ENCODE results near the gene USP48.

USP48 gene

GRCh38 chr1:21668951-21669257 lies 114.0 kb downstream of the USP48 start:
- DNase-seq, result no peak
- TF ChIP-seq, protein P1, sequence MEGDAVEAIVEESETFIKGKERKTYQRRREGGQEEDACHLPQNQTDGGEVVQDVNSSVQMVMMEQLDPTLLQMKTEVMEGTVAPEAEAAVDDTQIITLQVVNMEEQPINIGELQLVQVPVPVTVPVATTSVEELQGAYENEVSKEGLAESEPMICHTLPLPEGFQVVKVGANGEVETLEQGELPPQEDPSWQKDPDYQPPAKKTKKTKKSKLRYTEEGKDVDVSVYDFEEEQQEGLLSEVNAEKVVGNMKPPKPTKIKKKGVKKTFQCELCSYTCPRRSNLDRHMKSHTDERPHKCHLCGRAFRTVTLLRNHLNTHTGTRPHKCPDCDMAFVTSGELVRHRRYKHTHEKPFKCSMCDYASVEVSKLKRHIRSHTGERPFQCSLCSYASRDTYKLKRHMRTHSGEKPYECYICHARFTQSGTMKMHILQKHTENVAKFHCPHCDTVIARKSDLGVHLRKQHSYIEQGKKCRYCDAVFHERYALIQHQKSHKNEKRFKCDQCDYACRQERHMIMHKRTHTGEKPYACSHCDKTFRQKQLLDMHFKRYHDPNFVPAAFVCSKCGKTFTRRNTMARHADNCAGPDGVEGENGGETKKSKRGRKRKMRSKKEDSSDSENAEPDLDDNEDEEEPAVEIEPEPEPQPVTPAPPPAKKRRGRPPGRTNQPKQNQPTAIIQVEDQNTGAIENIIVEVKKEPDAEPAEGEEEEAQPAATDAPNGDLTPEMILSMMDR (IDR thresholded peaks at IDR 0.05; ENCODE audit: low read depth, low read length, missing control alignments), result no peak
- in situ Hi-C loops (cut with HindIII; ENCODE audit: low pct_ligation_motif_present, low sequenced_read_pairs), result no loop called here
- H3K27me3 ChIP-seq (replicated peaks), result peaks cover 48% of the 10 kb centered on the region
- no peaks in the 10 kb centered on the region for H3K36me3 ChIP-seq (replicated peaks)
- H3K4me3 ChIP-seq (ENCODE audit: low read depth, low read length), result no peak overlapping the region
- no peak overlapping the region for H3K27ac ChIP-seq

GRCh38 chr1:21668232-21668950 lies 114.6 kb downstream of the USP48 start:
- H3K4me3 ChIP-seq (ENCODE audit: low read depth, low read length), result no peak overlapping the region
- H3K36me3 ChIP-seq (replicated peaks), result no peaks in the 10 kb centered on the region
- TF ChIP-seq, protein P1 (IDR thresholded peaks at IDR 0.05; ENCODE audit: low read depth, low read length, missing control alignments), result peak; percentile 31
- H3K27me3 ChIP-seq (replicated peaks), result peaks cover 53% of the 10 kb centered on the region
- no peak overlapping the region for H3K27ac ChIP-seq
- in situ Hi-C loops (cut with HindIII; ENCODE audit: low pct_ligation_motif_present, low sequenced_read_pairs), result no loop called here
- DNase-seq, result no peak

GRCh38 chr1:21667348-21668231 lies 115.4 kb downstream of the USP48 start:
- H3K27ac ChIP-seq, result no peak overlapping the region
- DNase-seq, result no peak
- no peaks in the 10 kb centered on the region for H3K36me3 ChIP-seq (replicated peaks)
- peaks cover 53% of the 10 kb centered on the region for H3K27me3 ChIP-seq (replicated peaks)
- in situ Hi-C loops (cut with HindIII; ENCODE audit: low pct_ligation_motif_present, low sequenced_read_pairs), result no loop called here
- TF ChIP-seq, protein P1 (IDR thresholded peaks at IDR 0.05; ENCODE audit: low read depth, low read length, missing control alignments), result no peak
- H3K4me3 ChIP-seq (ENCODE audit: low read depth, low read length), result no peak overlapping the region

GRCh38 chr1:21666576-21667320 lies 116.2 kb downstream of the USP48 start:
- Histone ChIP-seq H3K4me3 (ENCODE audit: low read depth, low read length) (no peak overlapping the region), H3K27me3 (replicated peaks) (peaks cover 53% of the 10 kb centered on the region), H3K36me3 (replicated peaks) (no peaks in the 10 kb centered on the region), H3K27ac (no peak overlapping the region)
- TF ChIP-seq, protein P1 (IDR thresholded peaks at IDR 0.05; ENCODE audit: low read depth, low read length, missing control alignments), result no peak
- in situ Hi-C loops (cut with HindIII; ENCODE audit: low pct_ligation_motif_present, low sequenced_read_pairs), result no loop called here
- no peak for DNase-seq

- Histone ChIP-seq H3K27me3 (replicated peaks) (peaks cover 53% of the 10 kb centered on the region), H3K4me3 (ENCODE audit: low read depth, low read length) (no peak overlapping the region), H3K27ac (no peak overlapping the region), H3K36me3 (replicated peaks) (no peaks in the 10 kb centered on the region)
- no peak for DNase-seq
- TF ChIP-seq, protein P1 (IDR thresholded peaks at IDR 0.05; ENCODE audit: low read depth, low read length, missing control alignments), result no peak
- in situ Hi-C loops (cut with HindIII; ENCODE audit: low pct_ligation_motif_present, low sequenced_read_pairs), result no loop called here
These were observed 117.0 kb downstream of the USP48 start for GRCh38 chr1:21665711-21666575.
